HFF-Myc (cell line): ENCODE results near the gene TMEM131.

Experiments used
- DNase-seq: peaks from one replicate; pipeline ENCODE4 v3.0.0-alpha.2; 2011; ENCODE audit warnings: low read depth; ENCODE audit errors: extremely low read depth
- H3K4me3 ChIP-seq: replicated peaks from 2 replicates; pipeline ENCODE4 v1.5.1; 2011; ENCODE audit warnings: low read depth, mild to moderate bottlenecking, control low read depth, low read length
- CTCF ChIP-seq: IDR thresholded peaks from 2 replicates; pipeline ENCODE4 v1.5.1; 2012; ENCODE audit warnings: mild to moderate bottlenecking, low read depth, low read length, control low read depth; ENCODE audit errors: missing control alignments

The TMEM131 gene

GRCh38 chr2:97911206-97911921 is 84.4 kb downstream of the TMEM131 start:
- no peak for DNase-seq
- H3K4me3 ChIP-seq: no peak overlapping the region
- no peak for TF ChIP-seq CTCF

DNA sequence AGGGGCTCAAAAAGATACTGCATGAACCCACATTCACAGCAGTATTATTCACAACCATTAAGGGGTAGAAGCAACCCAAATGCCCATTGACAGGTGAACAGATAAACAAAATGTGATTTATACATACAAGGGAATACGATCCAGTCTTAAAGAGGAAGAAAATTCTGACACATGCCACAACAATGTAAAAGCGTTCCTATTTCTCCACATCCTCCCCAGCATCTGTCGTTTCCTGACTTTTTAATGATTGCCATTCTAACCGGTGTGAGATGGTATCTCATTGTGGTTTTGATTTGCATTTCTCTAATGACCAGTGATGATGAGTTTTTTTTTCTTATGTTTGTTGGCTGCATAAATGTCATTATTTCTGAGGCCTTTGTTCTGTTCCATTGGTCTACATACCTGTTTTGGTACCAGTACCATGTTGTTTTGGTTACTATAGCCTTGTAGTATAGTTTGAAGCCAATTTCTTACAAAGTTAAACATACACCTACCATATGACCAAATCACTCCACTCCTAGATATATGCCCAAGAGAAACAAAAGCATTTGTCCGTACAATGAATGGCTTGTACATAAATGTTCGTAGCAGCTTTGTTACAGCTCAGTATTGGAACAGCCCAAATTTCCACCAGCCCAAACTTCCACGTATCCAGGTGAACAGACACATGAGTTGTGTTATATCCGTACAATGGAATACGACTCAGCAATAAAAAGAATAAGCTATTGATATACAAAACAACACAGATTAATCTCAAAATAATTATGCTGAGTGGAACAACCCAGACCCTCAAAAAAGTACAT is 85.1 kb downstream of the TMEM131 start:
- DNase-seq: no peak
- no peak for TF ChIP-seq CTCF
- no peak overlapping the region for H3K4me3 ChIP-seq

DNA sequence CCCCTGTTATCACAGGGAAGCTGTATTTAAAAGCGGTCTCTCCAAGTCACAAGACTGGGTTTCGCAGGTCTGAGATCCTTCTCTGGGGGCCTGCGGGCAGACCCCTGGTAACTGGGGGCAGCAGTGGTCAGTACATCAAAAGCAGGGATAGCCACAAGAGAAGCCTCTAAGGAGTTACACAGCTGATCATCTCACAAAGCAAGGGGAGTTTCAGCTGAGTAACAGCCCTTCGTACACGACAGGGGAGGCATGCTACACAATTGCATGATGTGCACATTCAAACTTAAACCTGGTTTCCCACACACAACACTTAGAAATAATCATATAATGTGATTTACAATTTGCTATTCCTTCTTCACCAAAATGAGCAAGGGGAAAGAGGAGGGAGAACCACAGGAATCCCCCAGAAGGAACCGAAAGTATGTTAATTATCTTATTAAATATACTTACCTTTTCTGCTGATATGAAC is 87.5 kb downstream of the TMEM131 start:
- H3K4me3 ChIP-seq: no peak overlapping the region
- no peak for TF ChIP-seq CTCF
- no peak for DNase-seq

DNA sequence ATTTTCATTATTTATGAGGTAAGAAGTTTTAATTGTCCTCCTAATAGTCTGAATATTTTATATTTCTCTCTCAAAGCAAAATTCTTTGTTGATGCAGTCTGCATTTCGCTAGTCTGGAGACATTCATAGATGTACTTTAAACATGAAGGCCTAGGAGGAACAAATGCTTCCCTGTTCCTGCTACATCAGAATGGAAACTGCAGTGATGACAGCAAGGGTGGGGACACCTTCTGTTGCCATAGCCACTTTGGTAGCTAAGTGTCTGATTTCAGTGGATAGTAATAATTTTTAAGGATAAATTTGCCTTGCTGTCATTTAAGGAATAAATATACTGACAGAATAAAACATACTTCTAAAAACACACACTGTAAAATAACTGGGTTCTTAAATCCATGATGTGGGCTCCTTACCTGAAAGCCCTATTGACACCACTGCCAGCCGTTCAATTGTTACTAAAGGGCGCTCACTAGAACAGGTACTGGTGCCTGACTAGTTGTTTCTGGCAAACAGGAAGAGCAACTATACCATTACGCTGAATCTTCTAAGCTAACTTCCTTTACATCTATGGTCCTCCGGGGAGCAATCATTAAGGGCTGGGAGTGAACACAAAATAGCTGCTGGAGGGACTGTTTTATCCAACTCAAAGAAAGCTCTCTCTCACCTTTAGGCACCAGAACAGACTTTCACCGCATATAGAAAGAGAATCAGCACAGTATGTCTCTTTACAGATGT is 88.2 kb downstream of the TMEM131 start:
- no peak for TF ChIP-seq CTCF
- no peak overlapping the region for H3K4me3 ChIP-seq
- no peak for DNase-seq

DNA sequence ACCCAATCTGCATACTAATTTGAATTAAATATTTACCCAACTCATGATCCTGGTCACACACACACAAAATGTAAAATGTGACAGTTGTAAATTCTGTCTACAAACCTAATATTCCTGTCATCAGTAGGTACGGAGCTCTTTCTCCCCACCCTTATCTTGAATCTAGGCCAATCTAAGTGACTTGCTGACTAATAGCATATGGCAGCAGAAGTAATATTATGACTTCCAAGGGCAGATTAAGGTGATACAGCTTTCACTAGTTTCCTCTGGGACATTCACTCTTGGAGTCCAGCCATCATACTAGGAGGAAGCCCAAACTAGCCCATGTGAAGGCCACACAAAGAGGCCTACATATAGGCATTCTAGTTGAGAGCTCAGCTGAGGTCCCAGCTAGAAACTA is 89.4 kb downstream of the TMEM131 start:
- H3K4me3 ChIP-seq: no peak overlapping the region
- TF ChIP-seq CTCF: no peak
- DNase-seq: no peak

GRCh38 chr2:97905294-97905693 is 90.5 kb downstream of the TMEM131 start:
- DNase-seq: no peak

More at GRCh38 chr2:97905294-97905693, 90.5 kb downstream of the TMEM131 start:
- TF ChIP-seq CTCF: no peak
- no peak overlapping the region for H3K4me3 ChIP-seq
